GM18907 (cell line): ENCODE data around the gene ARL10.

ENCODE experiments used
- ATAC-seq: cut with Tn5 transposase; IDR thresholded peaks from one replicate; pipeline ENCODE4 v1.9.1; 2021; ENCODE audit warnings: mild to moderate bottlenecking, moderate library complexity; ENCODE audit not compliant: unreplicated experiment

The ARL10 gene

GRCh38 chr5:176410486-176411180, 45.3 kb downstream of the ARL10 start:
- ATAC-seq = no peak

DNA sequence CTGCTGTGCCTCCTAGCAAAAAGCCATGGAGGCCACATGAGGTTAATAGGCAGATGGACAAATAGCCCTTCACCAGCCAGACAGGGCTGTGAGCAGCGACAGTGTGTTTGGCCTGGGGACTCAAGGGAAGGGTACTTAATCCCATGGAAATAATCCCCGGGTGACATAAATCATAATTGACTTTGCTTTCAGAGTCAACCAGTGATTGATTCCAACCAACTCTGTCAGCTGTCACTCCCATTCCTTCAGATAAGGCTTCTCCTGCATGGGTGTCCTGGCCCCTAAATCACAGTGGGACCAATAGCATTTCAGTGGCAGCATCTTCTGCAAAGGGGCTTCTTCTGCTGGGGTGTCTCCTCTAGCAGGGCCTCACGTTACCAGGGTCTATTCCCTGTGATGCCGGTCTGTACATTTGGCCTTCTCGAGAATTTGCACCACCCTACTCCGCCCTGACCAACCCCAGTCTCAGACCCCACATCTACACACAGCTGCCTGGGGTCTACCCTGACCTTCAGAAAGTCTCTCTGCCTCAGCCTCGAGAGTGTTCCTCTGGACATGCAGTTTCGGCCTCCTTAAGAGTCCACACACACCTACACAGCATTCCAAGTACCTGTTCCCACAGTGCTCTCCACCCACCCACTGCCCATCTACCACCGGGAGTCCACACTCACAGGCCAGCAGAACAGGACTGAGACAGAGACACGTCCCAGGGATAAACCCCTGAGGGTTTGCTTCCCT, 47.4 kb downstream of the ARL10 start:
- no peak for ATAC-seq

GRCh38 chr5:176413255-176413565, 47.9 kb downstream of the ARL10 start:
- no peak for ATAC-seq

DNA sequence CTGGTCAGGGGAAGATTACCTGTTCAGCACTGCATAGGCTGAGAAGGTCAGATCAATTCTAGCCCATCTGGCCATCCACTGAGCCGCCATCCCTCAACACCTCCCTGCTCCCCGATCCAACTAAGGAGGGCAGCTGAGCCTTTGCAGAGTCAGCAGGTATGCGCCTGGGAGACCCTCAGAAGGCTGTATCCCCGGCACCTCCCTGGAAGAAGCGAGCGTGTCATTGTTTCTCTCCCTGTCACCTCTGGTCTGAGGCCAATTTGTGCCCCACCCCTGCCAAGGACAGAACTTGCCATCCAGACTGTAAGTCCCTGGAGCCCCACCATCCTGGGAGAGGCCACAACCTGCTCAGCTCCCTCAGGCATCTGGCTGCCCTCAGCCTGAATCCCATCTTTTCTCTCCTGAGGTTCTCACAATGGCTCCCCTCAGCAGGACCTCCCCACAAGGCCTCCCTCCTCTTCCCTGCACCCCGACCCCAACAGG, 48.5 kb downstream of the ARL10 start:
- ATAC-seq = no peak

GRCh38 chr5:176414704-176415103, 49.4 kb downstream of the ARL10 start:
- no peak for ATAC-seq

GRCh38 chr5:176415240-176415951, 50.1 kb downstream of the ARL10 start:
- peak; percentile 4 for ATAC-seq

GRCh38 chr5:176415952-176416924, 51.0 kb downstream of the ARL10 start, which contains the start of gene CLTB:
CLTB (minus strand) TSS chr5:176416539; CDS start chr5:176416363, 176 bp downstream.
- peak; percentile 87 for ATAC-seq

DNA sequence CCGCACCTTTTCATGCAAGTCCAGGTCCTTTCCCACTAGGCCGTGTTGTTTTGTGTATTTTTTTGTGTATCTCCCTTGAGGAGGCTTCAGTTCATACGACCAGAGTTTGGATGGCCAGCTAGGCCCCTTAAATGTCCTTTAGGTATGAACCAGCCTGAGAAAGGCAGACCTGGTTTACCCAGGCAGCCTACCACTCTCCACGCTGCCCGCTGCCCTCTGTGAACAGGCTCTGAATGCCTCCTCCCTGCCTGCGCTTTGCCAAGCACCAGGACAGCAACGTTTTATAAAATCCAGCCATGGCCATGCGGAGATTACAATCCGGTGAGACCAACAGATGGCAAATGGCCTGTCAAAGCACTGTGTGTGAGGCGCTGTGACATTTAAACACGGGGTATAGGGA, 51.7 kb downstream of the ARL10 start:
- ATAC-seq = no peak

DNA sequence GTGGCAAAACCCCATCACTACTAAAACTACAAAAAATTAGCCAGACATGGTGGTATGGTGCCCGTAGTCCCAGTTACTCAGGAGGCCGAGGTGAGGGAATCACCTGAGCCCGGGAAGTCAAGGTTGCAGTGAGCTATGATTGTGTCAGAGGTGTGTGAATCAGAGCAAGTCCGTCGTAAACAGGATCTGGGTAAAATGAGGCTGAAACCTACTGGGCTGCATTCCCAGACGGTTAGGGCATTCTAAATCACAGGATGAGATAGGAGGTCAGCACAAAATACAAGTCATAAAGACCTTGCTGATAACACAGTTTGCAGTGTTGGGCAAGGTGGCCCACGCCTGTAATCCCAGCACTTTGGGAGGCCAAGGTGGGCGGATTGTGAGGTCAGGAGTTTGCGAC, 53.0 kb downstream of the ARL10 start:
- ATAC-seq = no peak

- no peak for ATAC-seq
Measured at GRCh38 chr5:176420086-176420485, 54.8 kb downstream of the ARL10 start.

- no peak for ATAC-seq
Measured at GRCh38 chr5:176420972-176421544, 55.8 kb downstream of the ARL10 start.

GRCh38 chr5:176424181-176424580, 58.9 kb downstream of the ARL10 start:
- no peak for ATAC-seq

DNA sequence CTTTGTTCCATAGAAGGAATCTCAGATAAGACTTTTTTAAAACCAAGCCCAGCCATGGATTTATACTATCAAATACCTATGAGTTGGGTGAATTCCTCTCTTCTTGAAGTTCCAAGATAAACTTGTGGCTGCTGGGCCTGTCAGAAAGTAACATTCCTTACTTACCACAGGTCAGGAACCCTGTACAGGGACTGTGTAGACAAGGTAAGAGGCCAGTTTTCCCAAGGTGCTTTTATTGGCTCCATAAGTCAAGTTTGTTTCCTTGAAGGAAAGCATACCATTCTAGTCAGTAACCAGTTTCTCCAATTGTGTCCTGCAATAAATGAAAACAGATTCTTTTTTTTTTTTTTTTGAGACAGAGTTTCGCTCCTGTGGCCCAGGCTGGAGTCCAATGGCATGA, 59.9 kb downstream of the ARL10 start:
- no peak for ATAC-seq

DNA sequence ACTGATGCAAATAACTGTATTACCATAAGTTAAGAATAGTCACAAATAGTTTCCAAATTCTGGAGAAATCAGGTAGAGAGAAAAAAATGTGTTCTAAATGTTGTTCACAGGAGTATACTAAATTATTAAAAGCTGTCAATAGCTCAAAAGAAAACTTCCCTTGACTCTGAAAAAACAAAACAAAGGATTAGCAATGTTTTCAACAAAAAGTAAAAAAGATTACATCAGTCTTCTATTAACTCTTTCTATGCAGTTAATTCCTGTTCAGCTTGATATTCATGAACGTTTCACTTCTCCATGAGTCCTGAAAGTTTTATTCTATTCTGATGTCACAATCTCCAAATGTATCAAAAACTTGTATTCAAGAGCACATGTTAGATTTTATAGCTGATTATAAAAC, 60.5 kb downstream of the ARL10 start:
- no peak for ATAC-seq

DNA sequence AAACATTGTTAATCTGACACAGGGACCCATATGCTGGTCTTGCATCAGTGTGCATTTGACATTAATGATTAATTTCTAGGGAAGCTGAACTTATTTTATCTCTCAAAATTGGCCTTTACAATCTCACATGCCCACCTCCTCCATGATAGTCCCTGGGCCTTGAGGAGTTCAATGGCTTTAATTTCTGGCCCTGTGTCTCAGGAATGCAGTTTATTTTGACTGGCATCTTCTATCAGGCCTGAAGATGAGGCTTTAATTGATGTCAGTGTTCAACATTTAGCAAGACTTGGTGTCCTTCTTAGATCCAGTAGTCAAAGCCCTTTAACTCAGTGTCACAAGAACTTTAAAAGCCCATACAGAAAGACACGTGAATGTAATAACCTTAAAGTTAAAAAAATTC, 61.6 kb downstream of the ARL10 start:
- ATAC-seq = no peak

DNA sequence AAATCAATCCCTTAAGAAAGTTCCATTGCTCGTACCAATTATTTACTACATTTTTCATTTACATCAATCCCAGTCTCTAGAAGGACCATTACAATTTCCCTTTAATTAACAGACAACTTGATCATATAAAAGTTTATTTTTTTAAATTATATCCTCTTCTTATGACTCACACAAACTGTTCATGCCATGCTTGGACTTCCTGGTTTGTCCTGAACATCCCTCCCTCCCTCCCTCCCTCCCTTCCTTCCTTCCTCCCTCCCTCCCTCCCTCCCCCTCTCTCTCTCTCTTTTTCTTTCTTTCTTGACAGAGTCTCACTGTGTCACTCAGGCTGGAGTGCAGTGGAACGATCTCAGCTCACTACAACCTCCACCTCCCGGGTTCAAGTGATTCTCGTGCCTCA, 62.7 kb downstream of the ARL10 start:
- no peak for ATAC-seq

GRCh38 chr5:176429972-176430371, 64.7 kb downstream of the ARL10 start:
- ATAC-seq = no peak
